CD4-positive, alpha-beta T cell treated with Interleukin-21 for 1 hour (primary cell): ENCODE measurements around the gene NEUROD2.

Experiments
- DNase-seq: peaks from one replicate; pipeline ENCODE4 v3.0.0-alpha.2; 2020

Gene NEUROD2

DNA sequence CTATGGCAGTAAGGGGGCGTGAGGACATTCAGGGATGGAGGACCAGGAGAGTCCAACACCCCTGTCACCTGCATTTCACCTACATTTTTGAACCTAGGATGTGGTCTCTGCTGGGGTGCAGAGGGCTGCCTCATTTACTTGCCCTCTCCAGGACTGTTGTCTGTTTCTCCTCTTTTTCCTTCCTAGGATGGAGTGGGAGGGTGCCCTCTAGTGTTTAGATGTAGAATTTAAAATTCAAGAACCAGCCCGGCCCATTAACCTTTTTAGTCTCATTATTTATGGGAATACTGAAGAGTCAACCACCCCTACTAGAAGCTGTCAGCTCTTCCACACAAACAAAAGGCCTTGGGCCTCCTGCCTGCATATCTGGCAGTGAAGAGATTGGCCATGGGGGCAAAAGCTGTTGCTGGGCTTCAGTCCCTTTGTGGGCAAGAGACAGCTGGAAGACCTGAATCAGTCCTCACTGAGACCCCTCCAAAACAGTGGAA lies 26.7 kb upstream of the NEUROD2 start:
- peak; percentile 59 for DNase-seq

DNA sequence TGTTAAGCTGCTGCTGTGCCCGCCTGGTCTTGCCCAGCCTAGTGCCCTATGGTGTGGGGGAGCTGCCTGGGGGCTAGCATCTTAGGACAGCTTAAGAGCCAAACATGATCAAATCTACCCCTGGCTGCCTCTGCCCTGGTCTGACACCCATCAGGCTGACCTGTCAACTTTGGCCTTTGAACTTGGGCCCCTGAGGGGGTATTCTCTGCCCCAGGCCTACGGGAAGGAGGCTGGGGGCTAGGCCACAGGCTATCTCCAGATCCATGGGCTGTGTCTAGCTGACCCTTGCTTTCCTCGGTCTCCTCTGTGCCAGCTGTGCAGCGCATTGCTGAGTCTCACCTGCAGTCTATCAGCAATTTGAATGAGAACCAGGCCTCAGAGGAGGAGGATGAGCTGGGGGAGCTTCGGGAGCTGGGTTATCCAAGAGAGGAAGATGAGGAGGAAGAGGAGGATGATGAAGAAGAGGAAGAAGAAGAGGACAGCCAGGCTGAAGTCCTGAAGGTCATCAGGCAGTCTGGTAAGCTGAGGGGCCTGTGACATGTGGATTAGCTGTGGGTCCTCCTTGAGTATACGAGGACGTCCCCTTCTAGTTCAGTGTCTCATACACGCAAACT lies 26.0 kb upstream of the NEUROD2 start:
- no peak for DNase-seq

DNA sequence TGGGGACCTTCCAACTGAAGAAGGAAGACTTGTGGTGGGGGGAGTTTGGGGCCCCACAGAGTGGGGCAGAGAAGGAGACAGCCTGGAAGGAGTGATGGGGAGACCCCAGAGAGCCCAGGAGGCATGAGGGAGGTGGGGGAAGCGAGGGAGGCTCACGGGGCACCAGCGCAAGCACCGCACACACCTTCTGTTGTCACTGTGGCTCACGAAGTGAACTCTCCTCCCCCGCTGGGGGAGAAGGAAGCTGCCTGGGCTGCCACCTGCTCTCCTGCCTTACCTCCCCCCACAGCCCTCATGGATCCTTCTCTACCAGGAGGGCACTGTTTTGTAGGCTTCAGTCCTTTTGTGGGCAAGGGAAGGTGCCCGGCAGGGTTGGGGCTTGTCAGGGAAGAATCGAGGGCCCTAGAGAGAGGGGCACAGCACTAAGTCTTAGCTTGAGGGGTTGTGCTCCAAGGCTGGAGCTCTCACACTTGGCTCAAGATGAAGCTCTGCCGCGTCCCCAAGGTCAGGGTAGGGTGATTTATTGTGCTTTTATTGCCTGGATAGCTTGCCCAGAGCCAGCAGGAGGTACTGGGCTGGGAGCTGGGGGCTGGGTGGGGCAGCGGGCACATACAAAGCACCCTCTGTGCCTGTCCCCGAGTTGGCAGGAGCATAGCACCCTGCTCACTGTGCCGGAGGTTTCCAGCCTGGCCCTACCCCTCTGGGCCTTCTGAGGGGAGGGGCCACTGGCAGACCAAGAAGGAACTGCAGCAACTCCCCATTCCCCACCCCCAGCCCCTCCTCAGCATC lies 24.6 kb upstream of the NEUROD2 start:
- no peak for DNase-seq

DNA sequence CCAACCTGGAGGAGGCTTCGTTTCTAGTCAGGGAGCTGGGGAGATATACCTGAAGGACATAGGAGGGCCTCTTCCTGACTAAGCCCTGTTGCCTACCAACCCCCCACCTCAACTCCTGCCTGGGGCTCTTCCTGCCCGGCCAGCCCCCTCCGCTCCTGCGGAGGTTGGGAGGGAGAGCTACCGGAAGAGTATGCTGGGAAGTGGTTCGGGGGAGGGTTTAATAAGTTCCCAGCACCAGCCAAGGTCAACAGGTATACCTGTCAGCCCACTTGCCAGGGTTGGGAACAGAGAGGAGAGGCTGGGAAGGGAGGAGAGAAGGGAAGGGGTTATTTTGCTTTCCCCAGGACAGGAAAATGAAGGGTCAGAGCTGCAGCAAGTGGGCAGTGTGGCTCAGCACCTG lies 23.7 kb upstream of the NEUROD2 start:
- no peak for DNase-seq

DNA sequence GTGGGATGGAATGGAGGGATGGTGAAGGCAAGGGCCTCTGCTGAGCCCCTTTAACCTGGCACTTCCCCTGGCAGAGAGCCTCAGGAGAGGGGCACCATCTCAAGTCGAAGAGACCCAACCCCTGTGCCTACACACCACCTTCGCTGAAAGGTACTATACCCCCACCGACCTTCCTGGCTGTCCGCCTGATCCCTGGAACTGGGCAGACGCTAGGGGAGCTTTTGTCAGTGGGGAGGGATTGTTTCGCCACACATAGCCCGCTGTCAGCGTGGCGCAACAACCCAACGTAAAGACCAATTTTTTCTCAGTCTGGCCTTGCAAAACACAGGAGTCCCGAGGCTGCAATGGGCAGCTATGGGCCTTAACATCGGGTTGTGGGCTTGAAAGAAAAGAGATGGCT lies 22.2 kb upstream of the NEUROD2 start:
- DNase-seq, result no peak

DNA sequence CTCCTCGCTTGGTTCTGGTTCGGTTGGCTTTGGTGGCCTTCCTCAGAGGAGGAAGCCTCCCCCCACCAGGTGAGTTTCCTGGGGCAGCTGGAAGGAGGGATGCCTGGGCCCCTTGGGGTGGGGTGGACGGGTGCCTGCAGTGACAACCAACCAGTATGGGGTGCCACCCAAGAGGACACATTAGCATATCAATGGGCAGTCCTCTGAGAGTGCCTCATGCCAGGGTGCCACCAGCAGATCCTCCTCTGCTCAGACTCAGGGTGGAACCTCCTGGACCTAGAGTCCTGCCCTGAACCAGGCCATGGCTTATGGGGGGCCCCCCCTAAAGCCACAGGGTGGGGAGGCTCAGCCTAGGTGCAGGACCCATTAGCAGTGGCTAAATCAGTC lies 21.8 kb upstream of the NEUROD2 start:
- no peak for DNase-seq

DNA sequence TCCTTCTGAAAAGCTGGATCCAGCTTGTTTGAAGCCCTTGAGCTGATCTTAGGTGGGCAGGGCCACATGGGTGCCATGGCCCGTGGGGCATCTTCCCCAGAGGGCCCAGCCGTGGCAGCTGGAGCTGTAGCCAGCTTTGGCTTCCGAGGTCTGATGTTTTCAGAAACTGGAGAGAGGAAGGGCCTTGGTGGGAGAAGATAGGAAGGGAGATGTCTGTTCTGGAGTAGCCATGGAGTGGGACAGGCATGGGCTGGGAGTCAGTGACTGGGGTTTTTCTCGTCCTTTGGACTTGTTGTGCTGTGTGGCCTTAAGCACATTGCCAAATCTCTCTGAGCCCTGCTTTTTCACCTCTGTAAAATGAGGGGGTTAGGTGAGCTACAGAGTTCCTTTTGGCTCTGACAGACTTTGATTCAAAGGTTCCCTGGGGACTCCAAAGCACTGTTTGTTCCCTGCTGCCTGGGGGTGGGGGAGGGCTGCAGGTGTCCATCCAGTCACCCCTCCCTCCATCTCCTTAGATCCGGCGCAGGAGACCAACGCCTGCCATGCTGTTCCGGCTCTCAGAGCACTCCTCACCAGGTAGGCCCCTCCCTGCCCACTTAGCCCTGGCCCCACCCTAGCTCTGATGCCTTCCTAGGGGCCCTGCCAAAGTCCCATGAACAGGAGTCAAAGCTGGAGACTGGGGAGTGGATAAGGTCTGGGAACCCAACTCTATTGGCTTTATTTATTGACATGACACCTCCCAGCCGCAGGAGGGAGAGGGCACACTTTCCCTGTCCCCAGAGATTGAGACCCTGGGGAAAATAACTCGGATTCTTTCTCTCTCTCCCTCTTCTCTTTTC lies 21.2 kb upstream of the NEUROD2 start:
- no peak for DNase-seq

DNA sequence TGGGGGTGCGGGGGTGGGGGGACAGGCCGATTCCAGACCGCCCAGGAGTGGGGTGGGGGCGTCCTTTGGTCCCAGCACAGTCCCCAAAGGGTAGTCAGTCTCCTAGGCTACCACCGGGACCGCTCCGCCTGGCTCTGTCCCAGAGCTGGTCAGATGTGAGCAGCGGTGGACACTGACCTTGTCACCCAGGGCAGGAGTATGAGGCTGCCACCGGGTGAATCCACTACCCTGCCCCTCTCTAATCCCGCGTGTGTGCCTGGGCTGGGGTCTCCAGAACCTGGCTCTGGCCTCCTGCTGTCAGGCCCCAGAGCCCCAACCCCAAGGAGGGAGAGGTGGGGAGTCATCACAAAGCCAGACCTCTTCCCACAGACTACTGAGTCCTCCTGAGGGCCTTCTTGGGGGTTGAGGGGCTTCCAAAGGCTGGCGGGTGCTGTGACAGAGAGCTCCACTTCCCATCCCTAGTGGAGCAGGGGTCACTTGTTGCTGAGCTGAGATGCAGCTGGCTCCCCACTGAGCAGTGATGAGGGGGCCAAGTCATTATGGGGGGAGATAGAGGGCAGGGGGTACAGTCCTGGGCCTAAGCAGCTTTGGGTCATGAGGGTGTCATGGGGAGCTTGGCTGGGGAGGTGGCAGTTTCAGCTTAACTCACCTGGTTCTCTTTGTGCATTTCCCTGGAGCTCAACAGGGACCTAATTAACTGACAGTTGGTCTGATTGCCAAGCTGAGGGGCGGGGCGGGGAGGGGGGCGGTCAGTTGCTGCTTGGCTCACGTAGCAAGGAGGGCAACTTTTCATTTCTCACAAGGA lies 20.2 kb upstream of the NEUROD2 start:
- no peak for DNase-seq

DNA sequence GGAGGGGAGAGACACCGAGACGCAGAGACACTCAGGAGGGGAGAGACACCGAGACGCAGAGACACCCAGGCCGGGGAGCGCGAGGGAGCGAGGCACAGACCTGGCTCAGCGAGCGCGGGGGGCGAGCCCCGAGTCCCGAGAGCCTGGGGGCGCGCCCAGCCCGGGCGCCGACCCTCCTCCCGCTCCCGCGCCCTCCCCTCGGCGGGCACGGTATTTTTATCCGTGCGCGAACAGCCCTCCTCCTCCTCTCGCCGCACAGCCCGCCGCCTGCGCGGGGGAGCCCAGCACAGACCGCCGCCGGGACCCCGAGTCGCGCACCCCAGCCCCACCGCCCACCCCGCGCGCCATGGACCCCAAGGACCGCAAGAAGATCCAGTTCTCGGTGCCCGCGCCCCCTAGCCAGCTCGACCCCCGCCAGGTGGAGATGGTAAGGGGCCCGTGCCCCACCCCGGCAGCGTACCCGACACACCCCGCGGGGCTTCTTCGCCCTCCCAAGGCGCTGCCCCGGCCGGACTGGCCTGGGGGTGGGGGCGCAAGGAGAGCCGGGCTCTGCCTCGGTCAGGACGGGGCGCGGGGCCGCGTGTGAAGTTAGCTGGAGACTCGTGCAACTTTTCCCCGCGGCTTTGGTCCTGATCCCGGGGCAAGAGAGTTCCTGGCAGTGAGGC lies 19.5 kb upstream of the NEUROD2 start:
- DNase-seq, result no peak

DNA sequence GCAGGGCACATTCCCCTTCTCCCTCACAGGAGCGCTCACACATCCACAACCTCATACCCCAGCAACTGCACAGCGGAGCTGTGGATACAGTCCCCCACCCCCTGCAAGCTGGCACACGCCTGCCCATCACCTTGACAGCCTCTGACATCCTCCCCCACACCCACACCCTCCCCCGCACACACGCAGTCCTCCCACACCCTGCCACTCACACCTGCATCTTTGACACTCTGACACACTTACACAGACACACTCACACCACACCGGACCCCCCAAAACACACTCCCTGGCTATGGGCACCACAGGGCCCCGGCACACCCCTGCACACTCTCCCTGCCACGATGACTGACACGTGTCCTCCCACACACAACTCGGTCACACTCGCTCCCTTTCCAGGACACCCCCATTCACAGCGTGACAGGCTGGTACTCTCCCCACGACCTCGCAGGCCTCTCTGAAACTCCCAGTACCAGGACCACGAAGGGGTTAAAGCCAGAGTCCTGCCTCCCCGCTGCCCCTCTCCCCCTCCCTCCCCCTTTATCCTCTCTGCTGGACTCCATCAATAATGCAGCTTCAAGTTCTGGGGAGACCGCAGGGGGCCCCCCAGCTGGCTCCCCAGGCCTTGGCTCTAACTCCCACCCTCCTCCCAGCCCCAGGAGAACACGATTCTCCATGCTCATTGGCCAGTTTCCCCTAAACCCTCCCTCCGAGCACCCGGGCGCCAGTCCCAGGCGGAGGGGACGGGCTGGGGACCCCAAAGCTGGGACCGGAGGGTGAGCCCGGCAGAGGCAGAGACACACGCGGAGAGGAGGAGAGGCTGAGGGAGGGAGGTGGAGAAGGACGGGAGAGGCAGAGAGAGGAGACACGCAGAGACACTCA lies 18.7 kb upstream of the NEUROD2 start, which contains the start of gene PPP1R1B:
PPP1R1B (plus strand) TSS at position 782 of the 876 bp plus-strand sequence. CDS start 441 bp downstream, outside the sequence.
- DNase-seq, result no peak

DNA sequence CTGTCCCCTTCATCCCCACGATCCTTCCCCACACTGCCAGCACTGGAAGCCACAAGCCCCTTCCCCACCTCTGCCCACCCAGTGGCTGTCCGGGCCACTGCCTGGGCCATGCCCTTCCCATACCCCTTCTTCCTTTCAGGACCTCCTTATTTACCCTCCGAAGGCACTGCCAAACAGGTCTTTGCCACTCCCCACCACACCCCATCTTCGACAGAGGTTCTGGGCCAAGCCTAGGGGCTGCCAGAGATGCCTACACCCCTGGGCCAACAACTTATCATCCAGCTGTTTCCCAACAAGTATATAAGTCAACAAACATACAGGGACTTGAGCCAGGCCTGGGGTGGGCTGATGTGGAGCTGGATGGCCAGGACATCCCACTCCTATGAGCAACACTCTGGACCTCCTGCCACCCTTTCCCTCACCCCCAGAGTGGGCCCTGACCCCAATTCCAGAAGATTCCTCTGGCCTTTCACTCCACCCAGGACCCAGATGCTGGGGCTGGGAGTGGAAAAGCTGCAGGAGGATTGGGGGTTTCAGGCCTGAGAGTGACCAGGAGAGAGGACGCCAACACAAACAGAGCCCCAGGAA lies 17.6 kb upstream of the NEUROD2 start:
- DNase-seq, result no peak

DNA sequence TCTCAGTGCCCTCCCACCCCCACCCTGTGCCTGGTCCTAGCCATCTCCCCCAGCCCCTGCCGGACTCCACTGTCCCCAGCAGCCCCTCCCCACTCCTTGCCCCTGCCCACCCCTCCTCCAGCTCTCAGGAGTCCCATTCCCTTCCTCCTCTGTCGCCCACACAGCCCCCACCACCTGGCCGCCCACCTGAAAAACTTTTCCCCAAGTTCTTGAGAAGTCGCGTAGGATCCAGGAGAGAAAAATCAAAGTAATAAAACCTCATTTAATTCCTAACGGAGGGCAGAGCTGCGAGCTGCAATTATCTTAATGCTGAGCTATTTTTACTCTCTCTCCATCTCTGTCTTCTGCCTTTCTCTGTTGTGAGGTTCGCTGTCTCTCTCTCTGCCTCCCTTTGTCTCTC lies 16.6 kb upstream of the NEUROD2 start:
- DNase-seq, result no peak

DNA sequence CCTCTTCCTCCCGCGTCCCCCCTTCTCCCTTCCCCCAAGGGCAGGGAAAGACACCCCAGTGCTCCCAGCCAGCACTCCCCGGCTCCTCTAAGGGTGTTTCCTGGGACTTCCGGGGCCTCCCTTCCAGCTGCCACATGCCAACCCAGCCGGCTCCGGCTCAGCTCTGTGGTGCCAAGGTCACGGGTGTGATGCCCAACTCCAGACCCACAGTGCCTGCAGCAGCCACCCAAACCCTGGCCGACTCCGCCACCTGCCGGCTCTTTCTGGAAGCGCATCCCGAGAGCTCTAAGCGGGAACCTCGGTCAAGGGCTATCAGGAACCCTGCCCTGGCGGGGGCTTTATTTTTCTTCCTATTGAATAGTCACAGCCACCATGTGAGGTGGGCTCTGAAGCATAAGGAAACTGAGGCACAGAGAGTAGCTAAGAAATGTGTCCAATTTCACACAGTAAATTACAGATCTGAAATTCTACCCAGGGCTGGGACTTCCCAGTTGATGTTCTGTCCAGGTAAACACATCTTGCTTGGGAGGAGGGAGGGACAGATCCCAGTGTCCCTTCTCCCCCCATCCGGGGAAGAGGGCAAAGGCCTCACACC lies 15.7 kb upstream of the NEUROD2 start:
- peak; percentile 89 for DNase-seq

DNA sequence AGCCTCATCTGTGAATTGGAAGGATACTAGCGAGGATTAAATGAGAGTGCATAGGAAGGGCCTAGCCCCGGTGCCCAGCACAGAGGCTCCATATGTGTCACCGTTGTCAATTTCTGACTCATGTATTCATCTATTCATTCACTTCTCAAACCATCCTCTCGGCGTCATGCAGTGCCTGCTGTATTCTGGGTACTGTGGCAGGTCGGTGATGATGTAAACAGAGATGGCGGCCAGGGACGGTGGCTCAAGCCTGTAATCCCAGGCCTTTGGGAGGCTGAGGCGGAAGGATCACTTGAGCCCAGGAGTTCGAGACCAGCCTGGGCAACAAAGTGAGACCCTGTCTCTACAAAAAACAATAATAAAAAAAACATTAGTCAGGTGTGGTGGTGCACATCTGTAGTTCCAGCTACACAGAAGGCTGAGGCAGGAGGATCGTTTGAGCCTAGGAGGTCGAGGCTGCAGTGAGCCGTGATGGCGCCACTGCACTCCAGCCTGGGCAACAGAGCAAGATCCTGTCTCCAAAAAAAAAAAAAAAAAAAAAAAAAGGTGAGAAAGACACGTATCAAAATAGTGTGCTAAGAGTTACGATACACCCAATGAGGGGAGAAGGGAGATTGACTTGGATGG lies 14.8 kb upstream of the NEUROD2 start:
- peak; percentile 55 for DNase-seq

DNA sequence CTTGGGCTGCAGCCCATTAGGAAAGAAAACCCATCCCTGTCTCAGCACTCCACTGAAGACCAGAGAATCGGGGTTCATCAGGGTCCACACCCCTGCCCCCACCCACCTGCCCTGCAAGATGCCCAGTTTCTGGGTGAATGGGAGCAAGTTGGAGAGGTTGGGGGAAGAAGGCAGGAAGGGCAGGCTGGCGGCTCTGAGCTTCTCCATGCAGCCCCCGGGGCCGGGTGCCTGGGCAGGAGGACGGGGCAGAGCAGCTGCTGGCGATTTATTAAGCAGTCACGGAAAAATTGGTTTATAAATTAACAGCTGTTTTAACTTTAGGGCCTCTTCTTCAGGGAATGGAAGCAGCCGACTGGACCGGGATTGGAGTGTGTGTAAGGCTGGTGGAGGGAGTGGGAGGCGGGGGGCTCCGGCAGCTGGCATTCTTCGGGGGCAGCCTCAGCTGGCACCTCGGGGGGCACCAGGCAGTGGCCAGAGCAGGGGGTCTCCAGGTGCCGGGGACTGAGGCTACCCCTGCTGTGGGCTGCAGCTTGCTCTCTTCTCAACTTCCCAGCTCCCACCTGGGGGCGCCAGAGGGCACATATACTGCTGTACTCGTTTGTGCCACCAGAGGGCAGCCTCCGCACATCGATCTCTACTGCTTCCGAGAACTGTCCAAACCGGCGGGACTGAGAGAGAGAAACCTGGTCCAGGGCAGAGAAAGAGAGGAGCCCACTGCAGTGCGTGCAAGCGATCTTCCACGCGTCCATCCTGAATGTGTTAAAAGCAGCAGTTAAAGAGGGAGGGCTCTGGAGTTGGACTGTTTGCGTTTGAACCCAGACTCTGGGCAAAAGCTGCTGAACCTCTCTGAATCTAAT lies 14.0 kb upstream of the NEUROD2 start:
- DNase-seq, result peak; percentile 90

DNA sequence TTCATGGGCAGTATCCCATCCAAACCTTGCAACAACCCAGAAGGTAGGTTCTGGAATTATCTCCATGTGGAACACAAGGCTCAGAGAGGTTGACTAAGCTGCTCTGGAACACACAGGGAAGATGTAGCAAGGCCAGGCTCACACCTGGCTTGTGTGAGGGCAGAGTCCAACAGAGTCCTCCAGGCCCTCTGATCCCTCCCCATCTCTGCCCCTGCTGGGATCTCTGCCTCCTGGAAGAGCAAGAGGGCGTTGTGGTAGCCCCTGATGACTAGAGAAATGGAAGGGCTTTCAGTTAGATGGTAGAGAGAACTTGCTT lies 12.0 kb upstream of the NEUROD2 start:
- no peak for DNase-seq

DNA sequence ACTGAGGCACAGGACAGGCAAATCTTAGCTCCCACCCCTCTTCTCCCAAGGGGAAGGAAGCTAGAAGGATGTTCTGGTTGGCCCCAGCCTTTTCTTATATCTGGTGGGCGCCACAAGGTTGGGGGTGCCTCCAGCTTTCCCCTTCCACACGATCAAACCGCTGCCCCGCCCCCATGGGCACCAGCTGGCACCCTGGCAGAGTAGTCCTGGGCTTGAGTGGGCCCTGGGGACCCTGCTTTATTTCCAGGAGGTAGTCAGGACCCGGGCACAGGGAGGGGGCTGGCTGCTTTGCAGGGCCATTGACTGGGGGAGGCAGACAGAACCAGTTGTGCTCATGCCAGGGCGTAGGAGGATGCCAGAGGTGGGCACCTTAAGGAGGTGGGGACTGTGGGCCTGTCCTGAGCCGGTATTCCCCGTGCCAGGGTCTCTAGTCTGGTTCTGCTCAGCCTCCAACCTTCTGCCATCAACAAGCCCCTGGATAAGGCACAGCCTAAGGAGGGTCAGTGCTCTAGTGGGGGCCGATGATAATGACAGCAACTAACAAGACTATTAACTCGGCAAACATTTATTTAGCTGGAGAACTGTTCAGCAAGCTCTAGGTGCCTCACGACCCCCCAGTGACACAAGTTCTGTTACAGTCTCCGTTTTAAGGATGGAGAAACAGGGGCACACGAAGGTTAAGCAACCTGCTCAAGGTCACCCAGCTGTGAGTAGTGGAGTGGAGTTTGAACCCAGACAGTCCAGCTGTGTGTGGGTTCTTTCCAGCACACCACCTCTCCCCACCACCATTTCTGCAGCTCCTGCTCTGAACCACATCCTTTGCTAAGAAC lies 11.5 kb upstream of the NEUROD2 start:
- DNase-seq, result no peak
